GM19463 (cell line): ENCODE results near the gene STXBP5.
A peak's percentile ranks its signal among the peaks of the same experiment; 100 is the strongest.

Experiments
- ATAC-seq: cut with Tn5 transposase; IDR thresholded peaks from one replicate; pipeline ENCODE4 v1.9.1; 2021; ENCODE audit warnings: mild to moderate bottlenecking, moderate library complexity; ENCODE audit not compliant: unreplicated experiment

Gene STXBP5

GRCh38 chr6:147177286-147177685 lies 26.9 kb upstream of the STXBP5 start:
- no peak for ATAC-seq

GRCh38 chr6:147178355-147178754 lies 25.9 kb upstream of the STXBP5 start:
- ATAC-seq, result no peak

- ATAC-seq, result no peak
Observed at GRCh38 chr6:147179809-147180208, 24.4 kb upstream of the STXBP5 start.

- ATAC-seq, result no peak
Observed at GRCh38 chr6:147180926-147181325, 23.3 kb upstream of the STXBP5 start.

GRCh38 chr6:147184379-147184778 lies 19.8 kb upstream of the STXBP5 start:
- no peak for ATAC-seq

GRCh38 chr6:147185216-147185615 lies 19.0 kb upstream of the STXBP5 start:
- no peak for ATAC-seq

DNA sequence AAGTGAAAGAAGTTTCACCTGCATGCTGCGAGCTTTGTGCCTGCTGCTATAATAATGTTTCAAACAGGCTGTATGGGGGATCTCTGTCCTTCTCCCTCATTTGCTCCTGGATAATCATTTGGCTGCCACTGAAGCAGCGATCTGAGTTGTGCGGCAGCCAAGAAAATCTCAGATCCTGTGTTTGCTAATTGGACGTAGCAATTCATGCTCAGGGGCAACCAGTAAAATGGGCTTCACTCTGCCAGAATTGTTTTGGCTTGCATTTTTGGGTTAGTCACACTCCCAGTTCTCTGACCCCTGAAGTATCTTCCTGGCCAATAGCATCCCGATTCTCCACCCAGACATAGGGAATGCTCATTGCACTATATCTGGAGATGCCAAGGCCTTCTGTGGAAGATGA lies 13.7 kb upstream of the STXBP5 start:
- ATAC-seq, result no peak

DNA sequence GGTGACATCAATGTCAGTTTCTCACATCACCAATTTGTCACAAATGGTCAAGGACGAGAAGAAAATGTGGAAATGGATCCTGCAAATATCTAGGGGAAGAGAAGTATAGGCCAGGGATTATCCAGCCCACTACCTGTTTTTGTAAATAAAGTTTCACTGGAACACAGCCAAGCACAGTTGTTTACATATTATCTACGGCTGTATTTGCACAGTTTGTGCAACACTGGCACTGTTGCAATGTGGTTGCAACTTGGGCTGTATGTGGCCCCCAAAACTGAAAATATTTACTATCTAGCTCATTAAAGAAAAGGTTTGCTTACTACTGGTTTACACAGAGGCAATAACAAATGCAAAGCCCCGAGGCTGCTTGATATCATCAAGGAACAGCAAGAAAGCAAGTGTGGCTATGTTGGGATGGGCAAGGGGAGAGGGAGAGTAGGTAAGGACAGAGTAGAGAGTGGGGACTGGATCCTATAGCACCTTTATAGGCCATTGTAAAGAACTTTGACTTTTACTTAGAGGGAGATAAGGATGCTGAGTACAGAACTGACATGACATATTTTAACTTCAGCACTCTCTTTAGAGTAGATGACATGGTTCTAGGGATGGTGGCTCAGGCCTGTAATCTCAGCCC lies 11.8 kb upstream of the STXBP5 start:
- no peak for ATAC-seq

DNA sequence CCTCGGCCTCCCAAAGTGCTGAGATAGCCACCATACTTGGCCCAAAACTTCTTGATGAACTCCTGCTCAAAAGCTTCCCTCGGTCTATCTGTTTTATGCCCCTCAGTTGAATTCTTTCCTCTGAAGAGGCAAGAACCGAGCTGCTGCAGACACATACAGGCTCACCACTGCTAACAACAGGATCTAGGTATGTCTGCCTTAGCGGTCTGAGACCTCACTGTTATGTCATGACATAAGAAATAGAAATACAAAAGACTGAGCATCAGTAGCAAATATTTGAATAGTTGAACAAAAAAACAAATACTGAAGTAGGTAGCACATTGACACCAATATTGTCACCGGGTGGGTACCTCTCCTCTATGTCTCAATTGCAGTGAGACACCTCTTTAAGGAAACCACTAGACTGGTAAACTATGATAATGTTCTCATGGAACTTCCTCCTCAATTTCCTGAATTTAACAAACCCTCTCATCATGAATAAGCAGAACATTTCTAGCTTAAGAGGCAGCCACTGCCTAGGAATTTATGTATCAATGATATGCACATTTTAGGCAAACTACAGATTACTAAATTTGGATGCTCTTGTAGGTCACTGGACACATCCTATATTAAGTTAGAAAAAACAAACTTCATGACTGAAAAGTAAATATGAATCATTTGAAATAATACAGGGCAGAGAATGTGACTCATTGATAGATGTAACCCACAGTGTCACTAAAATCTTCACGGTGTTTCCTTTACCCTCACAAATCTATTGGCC lies 9.4 kb upstream of the STXBP5 start:
- ATAC-seq, result no peak

DNA sequence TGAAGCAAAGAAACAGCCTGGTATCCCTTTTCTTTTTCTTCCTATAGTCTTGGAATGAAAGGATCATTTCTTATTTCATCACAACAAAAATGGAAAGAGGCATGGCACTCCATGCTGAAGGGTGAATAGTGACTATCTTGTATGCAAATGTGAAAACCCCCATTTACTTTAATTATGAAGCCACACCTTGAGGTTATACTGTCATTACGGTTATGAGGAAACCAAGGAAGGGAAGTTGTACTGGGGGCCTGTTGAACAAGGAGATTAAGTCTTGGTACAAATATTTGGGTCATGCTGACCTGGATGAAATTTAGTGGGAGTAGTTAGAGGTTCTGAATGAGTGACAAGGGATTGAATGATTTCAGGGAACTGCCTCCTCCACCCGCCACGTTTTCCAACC lies 8.7 kb upstream of the STXBP5 start:
- ATAC-seq, result peak; percentile 46

- no peak for ATAC-seq
Observed at GRCh38 chr6:147195987-147196386, 8.2 kb upstream of the STXBP5 start.

- ATAC-seq, result no peak
Observed at GRCh38 chr6:147200711-147201110, 3.5 kb upstream of the STXBP5 start.

GRCh38 chr6:147201885-147202515 lies 2.2 kb upstream of the STXBP5 start:
- ATAC-seq, result no peak

GRCh38 chr6:147202516-147203310 lies 1.5 kb upstream of the STXBP5 start:
- ATAC-seq, result peak; percentile 66

- ATAC-seq, result peak; percentile 51
Observed at GRCh38 chr6:147203311-147204059, 732 bp upstream of the STXBP5 start.

GRCh38 chr6:147204843-147205311 lies 660 bp downstream of the STXBP5 start:
- ATAC-seq, result no peak

- ATAC-seq, result no peak
Observed at GRCh38 chr6:147205690-147206600, 1.7 kb downstream of the STXBP5 start.

DNA sequence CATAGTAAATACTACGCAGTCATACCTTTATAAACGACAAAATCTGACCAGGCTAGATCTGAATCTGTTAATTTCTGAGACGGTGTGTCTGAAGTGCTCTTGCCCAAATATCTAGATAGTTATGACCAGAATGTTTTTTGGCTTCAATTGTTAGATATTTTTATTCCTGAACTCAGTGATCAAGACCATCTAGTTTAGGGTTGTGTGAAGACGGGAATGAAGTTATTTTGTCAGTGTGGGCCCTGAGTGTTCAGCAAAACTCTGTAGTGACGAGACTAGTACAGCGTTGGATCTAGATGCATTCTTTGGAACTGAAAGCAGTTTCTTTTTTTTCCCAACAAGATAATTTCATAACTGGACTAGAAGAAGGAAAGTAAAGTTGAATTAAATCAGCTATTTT lies 3.1 kb downstream of the STXBP5 start:
- ATAC-seq, result no peak
